SHP77 treated with DMSO at 0.1 percent for 48 hours (cell line): ENCODE data around the gene GNRH2.
"Not testable (repeated sequence)": the region's sequence is repeated elsewhere in the genome, so short reads cannot be mapped to it uniquely, and the experiment has no call there.

Source experiments
- DNase-seq: peaks from one replicate; lab custom pipeline; 2025; lab: John Stamatoyannopoulos, UW

GNRH2 gene

DNA sequence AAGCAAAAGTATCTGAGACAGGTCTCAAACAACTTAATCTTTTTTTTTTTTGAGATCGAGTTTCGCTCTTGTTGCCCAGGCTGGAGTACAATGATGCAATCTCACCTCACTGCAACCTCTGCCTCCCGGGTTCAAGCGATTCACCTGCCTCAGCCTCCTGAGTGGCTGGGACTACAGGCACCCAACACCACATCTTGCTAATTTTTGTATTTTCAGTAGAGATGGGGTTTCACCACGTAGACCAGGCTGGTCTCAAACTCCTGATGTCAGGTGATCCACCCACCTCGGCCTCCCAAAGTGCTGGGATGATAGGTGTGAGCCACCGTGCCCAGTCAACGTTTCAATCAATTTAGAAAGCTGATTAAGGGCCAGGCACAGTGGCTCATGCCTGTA is 29.8 kb downstream of the GNRH2 start:
- DNase-seq: not testable (repeated sequence)

DNA sequence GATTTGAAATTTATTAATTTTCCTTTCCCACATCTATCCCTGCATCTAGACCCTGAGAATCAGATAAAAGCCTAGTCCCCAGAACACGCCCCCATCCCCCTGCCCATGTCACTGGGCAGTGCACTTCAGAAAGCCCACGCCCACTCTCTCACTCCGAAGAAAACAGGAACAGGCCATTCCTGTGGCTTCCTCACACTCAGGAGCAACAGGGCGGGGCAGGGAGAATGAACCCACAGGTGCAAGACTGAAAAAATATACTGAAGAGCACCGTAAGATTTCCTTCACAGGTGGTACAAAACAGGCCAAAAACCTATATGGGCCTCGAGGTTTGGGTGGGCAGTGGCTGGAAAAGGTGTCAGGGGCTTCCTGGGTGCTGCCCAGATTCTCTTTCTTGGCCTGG is 31.4 kb downstream of the GNRH2 start:
- no peak for DNase-seq

DNA sequence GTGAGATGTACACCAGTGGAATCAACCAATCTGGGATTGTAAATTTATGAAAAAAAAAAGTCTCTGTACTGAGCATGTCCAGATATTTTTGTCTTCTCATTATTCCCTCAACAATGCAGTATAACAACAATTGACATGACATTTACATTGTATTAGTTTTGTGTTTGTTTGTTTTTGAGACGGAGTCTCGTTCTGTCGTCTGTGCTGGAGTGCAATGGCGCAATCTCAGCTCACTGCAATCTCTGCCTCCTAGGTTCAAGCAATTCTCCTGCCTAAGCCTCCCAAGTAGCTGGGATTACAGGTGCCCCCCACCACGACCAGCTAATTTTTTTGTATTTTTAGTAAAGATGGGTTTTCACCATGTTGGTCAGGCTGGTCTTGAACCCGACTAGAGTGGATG is 31.9 kb downstream of the GNRH2 start:
- not testable (repeated sequence) for DNase-seq

DNA sequence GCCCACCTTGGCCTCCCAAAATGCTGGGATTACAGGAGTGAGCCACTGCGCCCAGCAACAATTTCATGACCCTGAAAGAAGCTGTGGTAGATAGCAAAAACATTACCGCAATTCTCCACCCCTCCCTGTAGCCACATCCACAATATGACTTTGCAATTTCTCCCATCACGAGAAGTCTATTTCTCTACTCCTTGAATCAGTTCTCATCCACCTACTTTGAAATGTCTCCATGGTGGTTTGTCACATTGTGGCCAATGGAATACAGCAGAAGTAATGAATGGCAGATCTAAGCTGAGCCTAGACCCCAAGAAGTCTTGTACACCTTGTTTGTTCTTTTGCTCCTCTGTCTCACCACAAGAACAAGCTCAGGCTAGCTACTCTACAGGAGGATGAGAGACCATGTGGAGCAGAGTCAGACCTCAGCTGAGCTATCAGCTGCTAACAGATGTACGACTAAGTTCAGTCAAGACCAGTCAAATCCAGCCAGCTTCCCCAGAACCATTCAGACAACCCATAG is 34.3 kb downstream of the GNRH2 start:
- no peak for DNase-seq

DNA sequence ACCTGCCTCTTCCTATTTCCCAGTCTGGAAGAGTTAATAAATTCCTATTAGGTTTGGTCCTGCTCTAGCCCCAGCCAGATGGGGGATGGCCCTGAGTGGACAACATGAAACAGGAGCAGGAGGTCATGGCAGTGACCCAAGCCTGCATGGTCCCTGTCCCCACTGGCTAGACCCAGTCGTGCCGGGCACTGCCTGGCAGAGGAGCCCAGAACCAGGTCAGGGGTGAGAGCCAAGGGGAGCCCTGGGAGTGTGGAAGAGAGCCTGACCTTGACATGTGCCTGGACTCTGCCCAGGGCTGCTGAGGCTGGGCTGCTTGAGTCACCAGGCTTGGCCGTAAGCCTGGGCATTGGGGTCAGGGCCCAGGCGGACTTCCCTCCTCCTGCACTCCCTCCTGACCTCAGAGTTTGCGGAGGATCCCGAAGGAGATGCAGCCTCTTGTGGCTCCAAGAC is 37.5 kb downstream of the GNRH2 start:
- no peak for DNase-seq

DNA sequence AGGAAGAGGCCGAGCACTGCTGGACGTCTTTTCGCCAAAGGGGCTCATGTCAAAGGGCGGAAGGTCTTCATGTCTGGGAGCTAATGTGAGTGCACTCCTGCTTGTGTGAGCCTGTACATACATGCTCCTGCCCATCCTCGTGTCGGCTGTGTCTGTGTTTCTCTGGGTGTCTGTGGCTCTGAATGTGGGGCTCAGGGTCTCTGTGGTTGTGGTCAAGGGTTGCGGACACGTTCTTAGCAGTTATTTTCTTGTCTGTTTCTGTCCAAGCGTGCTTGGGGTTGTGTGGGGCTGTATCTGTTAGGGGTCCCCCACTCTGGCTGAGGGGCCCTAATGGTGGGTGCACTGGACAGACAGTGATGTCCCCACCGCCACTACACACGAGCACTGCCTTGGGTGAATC is 38.2 kb downstream of the GNRH2 start:
- no peak for DNase-seq

DNA sequence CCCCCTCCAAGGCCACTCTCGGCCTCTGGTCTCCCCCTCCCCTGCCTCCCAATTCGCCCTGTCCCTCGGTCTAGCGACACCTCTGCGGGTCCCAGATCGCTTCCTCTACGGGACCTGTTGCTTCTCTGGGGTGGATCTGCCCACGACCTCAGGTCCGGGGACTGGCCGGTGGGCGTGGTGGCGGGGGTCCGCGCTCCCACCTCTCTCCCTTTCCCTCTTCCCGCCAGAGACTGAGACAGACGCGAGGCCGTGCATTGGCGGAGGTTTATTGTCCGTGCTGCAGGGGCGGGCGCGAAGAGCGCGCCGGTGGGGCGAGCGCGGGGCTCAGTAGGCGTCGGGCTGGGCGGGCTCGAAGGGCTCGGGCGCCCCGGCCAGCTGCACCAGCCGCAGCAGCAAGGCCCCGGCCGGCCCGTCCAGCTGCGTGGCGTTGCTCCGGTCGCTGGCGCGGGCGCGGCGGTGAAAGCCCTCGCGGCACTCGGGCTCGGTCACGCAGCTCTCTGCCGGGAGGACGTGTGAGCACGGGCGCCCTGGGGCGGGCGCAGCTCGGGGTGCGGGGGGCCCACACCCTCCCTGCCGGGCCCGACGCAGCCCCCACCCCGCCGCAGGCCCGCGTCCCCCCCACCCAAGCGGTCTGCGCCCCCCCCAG is 39.0 kb downstream of the GNRH2 start:
- DNase-seq: no peak

DNA sequence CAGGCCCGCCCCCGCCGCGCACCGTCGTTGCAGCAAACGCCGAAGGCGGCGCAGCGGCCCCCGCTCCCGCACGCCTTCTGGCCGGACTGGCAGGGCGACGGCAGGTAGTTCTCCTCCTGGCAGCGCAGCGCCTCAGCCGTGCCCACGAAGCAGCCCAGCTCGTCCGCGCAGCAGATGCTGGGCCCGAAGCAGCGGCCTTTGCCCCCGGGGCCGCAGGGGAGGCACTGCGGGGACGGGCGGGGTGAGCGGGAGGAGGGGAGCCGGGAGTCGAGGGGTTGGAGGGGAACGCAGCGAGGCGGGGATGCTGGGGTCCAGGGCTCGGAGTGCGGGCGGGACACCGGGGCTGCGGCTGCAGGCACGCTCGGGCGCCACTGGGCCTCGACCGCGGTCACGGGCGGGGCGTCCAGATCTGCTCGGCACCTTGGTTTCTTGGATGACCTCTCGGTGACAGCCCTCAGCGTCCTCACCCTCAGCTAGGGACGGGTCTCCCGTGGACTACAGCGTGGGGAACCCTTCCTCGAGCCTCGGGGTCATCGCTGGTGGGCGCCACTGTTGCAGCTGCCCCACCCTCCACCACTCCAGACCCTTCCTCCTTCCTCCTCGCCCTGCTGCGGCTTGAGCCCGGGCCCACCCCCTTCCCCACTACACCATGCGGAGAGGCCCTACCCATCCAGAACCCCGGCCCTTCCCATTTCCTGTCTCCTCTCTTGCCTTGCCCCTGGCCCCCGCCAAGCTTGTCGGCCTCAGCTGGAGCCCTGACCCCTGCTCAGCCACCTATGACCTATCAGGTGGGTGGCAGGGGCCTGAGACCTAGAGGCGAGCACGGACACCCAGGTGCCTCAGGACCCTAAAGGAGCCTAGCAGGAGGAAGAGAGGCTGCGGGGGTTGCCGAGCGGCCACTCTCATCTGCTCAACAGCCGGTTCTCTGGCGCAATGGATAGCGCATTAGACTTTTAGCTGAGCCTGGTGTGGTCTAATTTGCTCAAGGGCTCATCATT is 39.8 kb downstream of the GNRH2 start:
- DNase-seq: no peak

DNA sequence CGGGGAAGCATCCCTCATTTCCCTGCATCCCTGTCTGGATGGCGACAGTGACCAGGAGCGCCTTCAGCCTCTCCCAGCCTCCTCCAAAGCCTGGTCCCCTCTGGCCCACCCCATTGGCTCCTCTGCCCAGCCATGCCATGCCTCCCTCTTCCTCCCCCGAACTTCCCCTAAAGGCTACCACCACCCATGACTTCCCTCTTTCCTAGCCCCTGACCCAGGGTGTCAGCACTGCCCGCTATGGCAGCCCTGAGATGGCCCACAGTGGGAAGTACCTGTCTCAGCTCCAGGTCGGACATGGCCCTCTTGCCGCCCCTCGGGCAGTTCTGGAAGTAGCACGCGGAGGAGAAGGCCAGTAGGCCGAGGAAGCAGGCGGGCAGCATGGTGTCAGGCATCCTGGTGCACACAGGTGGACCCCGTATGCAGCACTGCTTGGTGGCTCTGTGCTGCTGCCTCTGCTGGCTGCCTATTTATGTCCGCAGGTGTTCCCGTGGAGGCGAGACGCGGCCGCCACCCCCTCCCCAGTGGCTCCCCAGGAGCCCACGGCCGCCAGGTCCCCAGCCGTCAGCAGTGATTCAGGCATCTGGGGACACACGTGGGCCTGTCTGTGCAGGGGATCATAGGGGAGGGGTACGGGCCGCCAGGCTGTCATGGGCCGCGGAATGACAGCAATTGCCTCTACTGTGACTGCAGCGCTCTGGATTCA is 41.0 kb downstream of the GNRH2 start, which contains the start of gene AVP:
Gene AVP, minus strand, starts transcription at position 442 of the 703 bp plus-strand sequence. Its CDS starts 50 bp downstream, at position 392.
- no peak for DNase-seq

DNA sequence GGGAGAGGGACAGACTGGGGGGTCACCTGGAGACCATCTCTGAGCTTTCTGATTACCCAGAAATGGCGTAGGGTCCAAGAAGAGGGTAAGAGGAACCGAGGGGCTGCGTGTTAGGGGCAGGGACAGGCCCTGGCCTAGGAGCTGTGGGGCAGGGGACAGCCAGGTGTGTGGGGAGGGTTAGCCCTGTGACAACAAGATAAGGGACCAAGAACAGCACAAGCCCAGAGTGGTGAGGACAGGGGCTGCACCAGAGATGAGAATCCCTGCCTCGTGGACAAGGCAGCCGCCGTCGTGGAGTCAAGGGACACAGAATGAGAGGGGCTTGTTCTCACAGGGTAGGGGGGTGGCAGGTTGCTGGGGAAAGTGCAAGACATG is 41.6 kb downstream of the GNRH2 start:
- no peak for DNase-seq

DNA sequence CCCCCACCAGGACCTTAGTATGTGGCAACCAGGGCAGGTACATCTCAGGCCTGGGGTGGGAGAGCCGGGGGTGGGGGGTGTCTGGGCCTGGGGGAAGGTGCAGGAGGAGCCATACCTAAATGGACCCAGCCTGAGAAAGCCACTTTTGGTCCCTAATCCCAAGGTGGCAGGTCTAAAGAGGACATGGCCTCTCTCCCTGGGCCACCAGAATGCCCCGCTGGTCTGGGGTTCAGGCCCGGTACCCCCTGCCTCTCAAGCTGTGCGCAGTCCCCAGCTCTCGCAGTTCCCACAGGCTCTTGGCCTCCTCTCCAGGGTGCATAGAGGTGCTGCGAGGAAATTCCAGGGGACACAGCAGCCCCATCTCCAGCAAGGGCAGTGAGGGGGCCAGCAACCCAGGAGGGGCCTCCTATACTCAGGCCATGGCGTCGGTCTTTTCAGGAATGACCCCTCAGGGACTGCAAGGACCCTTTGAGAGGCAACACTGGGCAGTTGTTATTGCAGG is 42.2 kb downstream of the GNRH2 start:
- no peak for DNase-seq

DNA sequence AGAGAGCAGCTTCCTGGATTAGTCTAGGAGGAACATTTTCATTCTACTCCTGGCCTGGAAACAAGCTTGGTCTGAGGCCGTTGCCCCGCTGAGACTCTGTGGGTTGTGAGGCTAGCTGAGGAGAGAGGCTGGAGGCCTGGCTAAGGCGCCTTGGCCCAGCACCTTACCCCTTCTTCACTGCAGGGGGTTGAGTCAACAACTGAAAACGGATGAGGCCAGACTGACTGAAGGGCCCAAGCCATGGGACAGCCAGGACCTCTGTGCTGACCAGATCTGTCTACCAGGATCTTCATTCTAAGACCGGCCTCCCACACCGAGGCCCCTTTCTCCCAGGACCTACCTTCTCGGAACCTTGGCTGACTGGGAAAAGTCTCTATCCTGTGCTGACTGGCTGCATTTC is 44.6 kb downstream of the GNRH2 start:
- no peak for DNase-seq

DNA sequence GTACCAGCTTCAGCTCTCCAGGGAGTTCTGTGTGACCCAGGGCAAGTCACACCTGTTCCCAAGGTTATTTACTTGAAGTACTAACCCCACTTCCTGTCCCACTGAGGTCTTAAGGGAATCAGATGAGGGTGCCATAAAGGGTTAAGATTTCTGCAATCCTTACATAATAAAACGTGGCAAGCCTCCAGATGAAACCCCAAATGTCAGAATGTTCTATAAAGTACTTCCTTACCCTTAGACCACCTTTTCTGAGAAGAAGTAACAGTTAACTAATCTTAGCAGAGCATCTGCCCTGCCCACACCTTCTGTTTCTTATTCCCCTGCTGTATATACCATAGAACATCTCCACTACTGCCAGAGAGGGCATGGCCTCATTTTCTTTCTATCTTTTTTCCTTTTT is 47.1 kb downstream of the GNRH2 start:
- no peak for DNase-seq

DNA sequence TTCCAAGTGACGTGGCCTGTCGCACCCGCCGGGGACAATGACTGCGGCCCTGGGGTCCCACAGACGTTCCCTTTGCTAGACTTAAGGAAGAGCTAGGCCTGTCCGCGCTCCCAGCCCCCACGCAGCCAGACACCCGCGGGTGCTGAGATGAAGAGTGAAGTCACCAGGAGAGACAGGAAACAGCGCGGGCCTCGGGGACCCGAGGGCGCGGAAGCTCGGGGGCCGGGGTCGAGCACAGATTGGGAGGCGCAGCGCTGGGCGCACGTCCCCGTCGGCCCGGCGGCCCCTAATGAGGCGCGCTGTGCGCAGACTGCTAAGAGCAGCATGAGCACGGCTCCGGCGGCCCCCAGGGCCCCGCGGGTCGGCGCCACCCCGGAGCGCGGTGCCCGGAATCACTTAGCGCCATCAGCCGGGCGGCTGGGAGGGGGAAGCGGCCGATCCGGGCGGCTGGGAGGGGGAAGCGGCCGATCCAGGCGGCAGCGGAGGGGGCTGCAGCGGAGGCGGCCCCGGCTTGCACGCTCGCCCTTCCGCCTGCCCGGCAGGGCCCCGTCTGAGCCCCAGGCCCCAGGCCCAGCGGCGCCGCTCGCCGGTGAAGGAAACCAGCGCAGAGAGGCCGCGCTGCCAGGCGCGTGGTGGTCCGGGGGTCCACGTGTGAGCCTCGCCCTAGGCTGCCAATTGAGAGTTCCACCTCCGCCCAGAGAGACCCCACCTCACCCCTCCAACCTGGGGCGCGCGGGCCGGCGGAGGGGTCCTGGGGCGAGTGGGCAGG is 49.4 kb downstream of the GNRH2 start:
- DNase-seq: no peak

DNA sequence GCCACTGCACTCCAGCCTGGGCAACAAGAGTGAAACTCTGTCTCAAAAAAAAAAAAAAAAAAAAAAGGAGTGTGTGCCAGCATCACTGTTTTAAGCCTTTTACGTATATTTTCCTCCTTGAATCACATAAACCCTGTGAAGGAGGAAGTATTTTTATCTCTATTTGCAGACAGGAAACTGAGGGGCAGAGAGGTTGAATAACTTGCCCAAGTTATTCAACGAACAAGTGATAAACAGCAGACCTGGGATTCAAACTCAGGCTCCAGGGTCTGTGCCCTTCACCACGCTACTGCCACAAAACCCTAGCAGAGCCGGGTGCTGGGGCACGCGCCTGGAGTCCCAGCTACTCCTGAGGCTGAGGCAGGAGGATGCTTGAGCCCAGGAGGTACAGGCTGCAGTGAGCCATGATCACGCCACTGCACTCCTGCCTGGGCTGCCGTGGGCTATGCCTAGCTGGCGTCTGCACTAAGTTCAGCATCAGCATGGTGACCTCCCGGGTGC is 50.5 kb downstream of the GNRH2 start:
- no peak for DNase-seq

DNA sequence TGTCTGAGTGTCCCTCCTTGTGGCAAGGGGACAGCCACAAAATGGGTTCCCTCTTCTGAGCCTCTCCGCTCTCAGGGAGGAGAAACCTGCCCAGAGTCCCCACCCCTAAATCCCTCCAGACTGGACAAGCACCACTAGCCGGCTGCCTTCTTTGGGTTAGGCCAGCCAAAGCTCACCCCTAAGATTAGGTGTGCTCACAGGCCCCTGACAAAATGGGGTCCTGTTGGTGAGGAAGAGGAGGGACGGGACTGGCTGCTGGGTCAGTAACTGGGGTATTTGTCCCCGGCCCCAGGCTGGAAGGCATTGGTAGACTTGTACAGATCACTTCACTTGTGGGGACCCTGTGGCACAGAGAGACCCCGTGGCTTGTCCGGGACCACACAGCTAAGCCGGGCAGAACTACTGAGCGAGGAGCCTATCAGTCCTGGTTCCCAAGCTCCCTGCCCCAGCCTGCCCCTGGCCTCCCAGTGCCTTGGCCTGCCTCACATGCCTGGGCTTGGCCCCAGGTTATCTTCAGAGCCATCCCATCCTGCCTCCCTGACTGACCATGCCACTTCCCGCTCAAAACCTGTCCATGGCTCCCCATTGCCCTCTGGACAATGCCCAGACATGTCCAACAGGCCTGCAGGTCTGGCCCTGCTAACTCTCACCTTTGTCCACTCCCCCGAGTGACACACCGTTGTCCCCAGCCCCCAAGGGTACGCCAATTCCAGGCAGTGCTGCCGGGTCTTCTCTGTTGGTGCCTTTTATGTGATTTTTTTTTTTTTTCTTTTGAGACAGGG is 51.6 kb downstream of the GNRH2 start:
- DNase-seq: no peak
